CD1c-positive myeloid dendritic cell (primary cell): ENCODE measurements around the gene ITPR2.
A peak's percentile ranks its signal among the peaks of the same experiment; 100 is the strongest.
"Not testable (repeated sequence)": the region's sequence is repeated elsewhere in the genome, so short reads cannot be mapped to it uniquely, and the experiment has no call there.

Experiments used
- DNase-seq: peaks from one replicate; pipeline ENCODE4 v3.0.0-alpha.2; 2016; ENCODE audit errors: extremely low spot score

ITPR2 gene

GRCh38 chr12:26732005-26732908 is 100.7 kb downstream of the ITPR2 start:
- peak; percentile 79 for DNase-seq

- no peak for DNase-seq
These were observed 102.3 kb downstream of the ITPR2 start for GRCh38 chr12:26730481-26731350.

GRCh38 chr12:26729137-26729671 is 103.8 kb downstream of the ITPR2 start:
- not testable (repeated sequence) for DNase-seq

- peak; percentile 54 for DNase-seq
These were observed 104.6 kb downstream of the ITPR2 start for GRCh38 chr12:26728205-26729050.

- DNase-seq = no peak
These were observed 105.4 kb downstream of the ITPR2 start for GRCh38 chr12:26727482-26728204.

GRCh38 chr12:26726956-26727355 is 106.0 kb downstream of the ITPR2 start:
- DNase-seq = no peak

GRCh38 chr12:26725276-26725916 is 107.6 kb downstream of the ITPR2 start:
- no peak for DNase-seq

GRCh38 chr12:26724309-26724702 is 108.7 kb downstream of the ITPR2 start:
- DNase-seq = no peak

- DNase-seq = no peak
These were observed 109.3 kb downstream of the ITPR2 start for GRCh38 chr12:26723379-26724308.

GRCh38 chr12:26721800-26722199 is 111.2 kb downstream of the ITPR2 start:
- DNase-seq = peak; percentile 26

GRCh38 chr12:26719852-26720251 is 113.1 kb downstream of the ITPR2 start:
- no peak for DNase-seq

GRCh38 chr12:26717757-26718156 is 115.2 kb downstream of the ITPR2 start:
- DNase-seq = no peak

GRCh38 chr12:26715232-26715631 is 117.8 kb downstream of the ITPR2 start:
- DNase-seq = no peak

GRCh38 chr12:26713885-26714383 is 119.1 kb downstream of the ITPR2 start:
- no peak for DNase-seq

GRCh38 chr12:26712892-26713291 is 120.1 kb downstream of the ITPR2 start:
- DNase-seq = no peak

GRCh38 chr12:26711569-26711968 is 121.4 kb downstream of the ITPR2 start:
- DNase-seq = no peak

- DNase-seq = no peak
These were observed 121.9 kb downstream of the ITPR2 start for GRCh38 chr12:26711072-26711471.

GRCh38 chr12:26705851-26706250 is 127.1 kb downstream of the ITPR2 start:
- DNase-seq = no peak
